ENCODE results near the gene TBR1. TPM values are rescaled to one million over a fixed set of nuclear protein-coding genes. Genes with fewer than 3 reads are reported as not detected.

TBR1 gene
- total and polyA plus RNA-seq, 2 donors (not counting 3 experiments of a cell fraction or from before 2014, with no cell fraction given), result 0.11 to 0.14 TPM

GRCh38 chr2:161381546-161381945 lies 34.6 kb upstream of the TBR1 start:
- Histone ChIP-seq H3K9me3 (replicated peaks; ENCODE audit: control insufficient read depth, insufficient read depth, low read length) (no peaks in the 10 kb centered on the region), H4K20me1 (replicated peaks; ENCODE audit: control insufficient read depth, extremely low read depth, insufficient read depth, low read length) (no peaks in the 10 kb centered on the region), H3K9me1 (replicated peaks; ENCODE audit: control insufficient read depth, extremely low read depth, insufficient read depth, low read length) (no peaks in the 10 kb centered on the region), H3K36me3 (ENCODE audit: control insufficient read depth in 2 of 2, extremely low read depth in 1 of 2, insufficient read depth in 2 of 2, low read length in 2 of 2) (peaks cover 0 to 8% of the 10 kb centered on the region in 2 experiments), H3K4me1 (ENCODE audit: control insufficient read depth, extremely low read depth, insufficient read depth, low read length) (no peaks in the 10 kb centered on the region), H3K79me2 (ENCODE audit: control insufficient read depth, insufficient read depth, low read length) (peaks cover 10% of the 10 kb centered on the region), H3K4me2 (ENCODE audit: insufficient read depth, low read length) (no peak overlapping the region), H3K9ac (replicated peaks; ENCODE audit: extremely low read depth, insufficient read depth, low read length) (no peak overlapping the region), H3K27ac (ENCODE audit: insufficient read depth, low read depth, low read length) (no peak overlapping the region), H3K27me3 (ENCODE audit: control insufficient read depth in 2 of 2, insufficient read depth in 2 of 2, low read length in 2 of 2) (no peaks in the 10 kb centered on the region), H3K4me3 (replicated peaks in 1 of 3; ENCODE audit: insufficient read depth in 1 of 3, low read depth in 1 of 3, low read length in 3 of 3) (no peak overlapping the region), H2AFZ (ENCODE audit: low read depth, low read length) (no peak overlapping the region)
- ChIA-PET POLR2A (no interaction called here), CTCF (interaction anchor here (0.9 to 1.9 kb wide), 3 partner anchors 8 to 18 kb away, joined by 3 to 6 read pairs (median 3); no protein-coding TSS in a partner anchor)
- no TSS peak for BruUV-seq (replicated peaks)
- DNase-seq (ENCODE audit: low read depth, low spot score), result no peak
- intact Hi-C loops (cut with micrococcal nuclease) (no loop called here), dilution Hi-C loops (cut with MboI; ENCODE audit: extremely low pct_ligation_motif_present, low sequenced_read_pairs) (no loop called here)
- no peak for FAIRE-seq
- TF ChIP-seq MAX (IDR thresholded peaks at IDR 0.05; ENCODE audit: insufficient read depth, insufficient read length) (no peak), FOS (IDR thresholded peaks at IDR 0.05; ENCODE audit: borderline replicate concordance, insufficient read depth, low read length) (no peak), GATA2 (IDR thresholded peaks at IDR 0.05; ENCODE audit: insufficient read depth, insufficient read length, low read depth, low read length) (no peak), MYC (IDR thresholded peaks at IDR 0.05; ENCODE audit: low read depth, low read length) (no peak), CTCF (IDR thresholded peaks at IDR 0.05; ENCODE audit: extremely low read depth in 1 of 2, insufficient read depth in 1 of 2, low read depth in 1 of 2, low read length in 2 of 2) (no peak), JUN (IDR thresholded peaks at IDR 0.05; ENCODE audit: borderline replicate concordance, insufficient read depth, insufficient read length, low read depth) (no peak), POLR2A (IDR thresholded peaks at IDR 0.05; ENCODE audit: low read depth, low read length) (no peak), EZH2 (IDR thresholded peaks at IDR 0.05; ENCODE audit: borderline replicate concordance, low read depth, low read length, severe bottlenecking) (no peak), POLR2AphosphoS5 (IDR thresholded peaks at IDR 0.05; ENCODE audit: insufficient read depth, low read depth, low read length) (no peak)

All from endothelial cell of umbilical vein (primary cell).